Measurements from ENCODE around the gene INSYN2A.

The INSYN2A gene

DNA sequence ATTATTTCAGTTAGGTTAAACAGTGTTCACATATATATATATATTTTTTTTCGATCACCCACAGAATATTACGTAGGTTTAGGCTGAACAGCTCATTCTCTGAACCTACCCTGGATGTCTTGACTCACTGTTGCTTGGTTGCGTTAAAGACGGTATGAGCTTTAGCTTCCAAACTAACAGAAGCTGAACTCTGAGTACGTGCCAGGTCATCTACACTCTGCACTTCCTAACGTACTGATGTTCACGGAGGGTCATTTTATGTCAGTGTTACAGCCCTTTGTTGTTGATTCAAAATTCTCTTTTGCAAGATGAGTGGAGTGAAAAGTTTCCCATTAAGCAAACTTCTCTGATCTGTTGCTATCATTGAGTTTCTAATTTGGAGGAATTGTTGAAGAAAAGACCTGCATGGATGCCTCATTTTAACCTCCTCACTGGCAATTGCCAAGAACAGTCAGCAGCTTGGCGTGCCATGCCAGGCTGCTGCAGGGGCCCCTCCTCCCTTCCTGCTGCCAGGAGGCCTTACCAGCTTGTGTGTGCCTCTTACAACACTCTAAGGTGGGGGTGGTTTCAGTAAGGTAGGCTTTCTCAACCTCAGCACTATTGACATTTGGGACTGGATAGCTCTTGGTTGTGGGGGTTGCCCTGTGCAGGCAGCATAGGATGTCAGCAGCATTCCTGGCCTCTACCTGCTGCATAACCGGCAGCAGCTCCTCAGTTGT lies 44.3 kb downstream of the INSYN2A start:
- no peak for DNase-seq

- DNase-seq: no peak
Measured at GRCh38 chr10:127151541-127151940, 44.9 kb downstream of the INSYN2A start.

GRCh38 chr10:127150136-127150535 lies 46.3 kb downstream of the INSYN2A start:
- DNase-seq: no peak

GRCh38 chr10:127149501-127150081 lies 46.8 kb downstream of the INSYN2A start:
- DNase-seq: no peak

- DNase-seq: no peak
Measured at GRCh38 chr10:127148933-127149220, 47.5 kb downstream of the INSYN2A start.

GRCh38 chr10:127148066-127148932 lies 48.1 kb downstream of the INSYN2A start:
- DNase-seq: no peak

- no peak for DNase-seq
Measured at GRCh38 chr10:127146661-127147060, 49.7 kb downstream of the INSYN2A start.

Data from activated T-cell treated with anti-CD3 and anti-CD28 coated beads, Interleukin-2, amount 50 U/mL, for 48 hours (primary cell).